Upper lobe of left lung (tissue), 4 donors: Measurements from ENCODE around the gene SPOPL.

Source experiments
- CTCF ChIP-seq, 6 experiments: fragments of 450-650 bp in 4 of 6; fragments of 200-600 bp in 2 of 6; sonication (generic) in 2 of 6; IDR thresholded peaks; one replicate each; pipeline ENCODE4 v1.5.1; 2016 to 2019; ENCODE audit warnings: antibody characterized with exemption in 6 of 6
- POLR2A ChIP-seq, 4 donors: fragments of 450-650 bp; IDR thresholded peaks; one replicate each; pipeline ENCODE4 v1.5.1; 2016 to 2017; ENCODE audit warnings: antibody characterized with exemption in 4 of 4, mild to moderate bottlenecking in 2 of 4
- POLR2AphosphoS5 ChIP-seq, 2 donors: sonication (generic); formaldehyde crosslinking; IDR thresholded peaks; one replicate each; pipeline ENCODE4 v1.5.1; 2017; ENCODE audit warnings: antibody characterized with exemption in 2 of 2

- no peak for TF ChIP-seq POLR2AphosphoS5 (IDR thresholded peaks at IDR 0.05)
- TF ChIP-seq CTCF (IDR thresholded peaks at IDR 0.05): no peak
- no peak for TF ChIP-seq POLR2A (IDR thresholded peaks at IDR 0.05)
Observed at GRCh38 chr2:138490673-138491494, 10.7 kb upstream of the SPOPL start.
